ENCODE measurements around the gene HTT-AS. TPM values are rescaled to one million over a fixed set of nuclear protein-coding genes. Genes with fewer than 3 reads are reported as not detected.

Gene HTT-AS
- total RNA-seq, 4 donors from 2014 or later = not detected

DNA sequence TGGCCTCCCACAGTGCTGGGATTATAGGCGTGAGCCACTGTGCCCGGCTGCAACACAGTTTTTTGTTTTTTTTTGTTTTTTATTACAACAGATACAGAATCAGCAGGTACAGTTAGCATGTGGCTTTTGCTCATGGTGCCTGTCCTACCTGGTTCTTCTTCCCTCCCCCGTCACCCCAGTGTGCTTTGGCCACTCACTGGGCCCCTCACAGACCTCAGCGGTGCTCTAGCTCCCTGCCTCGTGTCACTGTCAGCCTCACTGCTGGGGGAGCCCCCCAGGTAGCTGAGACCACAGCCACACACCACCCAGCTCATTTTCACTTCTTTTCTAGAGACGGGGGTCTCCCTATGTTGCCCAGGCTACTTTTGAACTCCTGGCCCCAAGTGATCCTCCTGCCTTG is 38.7 kb downstream of the HTT-AS start:
- intact Hi-C loops (cut with DNase I; ENCODE audit: low total_unique reads) = no loop called here
- no peak for DNase-seq (ENCODE audit: low spot score in 2 of 2)
- H3K4me3 ChIP-seq (ENCODE audit: low read depth, poor library complexity, severe bottlenecking) = no peak overlapping the region
- TF ChIP-seq POLR2A (IDR thresholded peaks at IDR 0.05) = no peak
- TF ChIP-seq, protein P1, sequence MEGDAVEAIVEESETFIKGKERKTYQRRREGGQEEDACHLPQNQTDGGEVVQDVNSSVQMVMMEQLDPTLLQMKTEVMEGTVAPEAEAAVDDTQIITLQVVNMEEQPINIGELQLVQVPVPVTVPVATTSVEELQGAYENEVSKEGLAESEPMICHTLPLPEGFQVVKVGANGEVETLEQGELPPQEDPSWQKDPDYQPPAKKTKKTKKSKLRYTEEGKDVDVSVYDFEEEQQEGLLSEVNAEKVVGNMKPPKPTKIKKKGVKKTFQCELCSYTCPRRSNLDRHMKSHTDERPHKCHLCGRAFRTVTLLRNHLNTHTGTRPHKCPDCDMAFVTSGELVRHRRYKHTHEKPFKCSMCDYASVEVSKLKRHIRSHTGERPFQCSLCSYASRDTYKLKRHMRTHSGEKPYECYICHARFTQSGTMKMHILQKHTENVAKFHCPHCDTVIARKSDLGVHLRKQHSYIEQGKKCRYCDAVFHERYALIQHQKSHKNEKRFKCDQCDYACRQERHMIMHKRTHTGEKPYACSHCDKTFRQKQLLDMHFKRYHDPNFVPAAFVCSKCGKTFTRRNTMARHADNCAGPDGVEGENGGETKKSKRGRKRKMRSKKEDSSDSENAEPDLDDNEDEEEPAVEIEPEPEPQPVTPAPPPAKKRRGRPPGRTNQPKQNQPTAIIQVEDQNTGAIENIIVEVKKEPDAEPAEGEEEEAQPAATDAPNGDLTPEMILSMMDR (IDR thresholded peaks at IDR 0.05) = no peak
- WGBS, 2 donors = 84 to 95% methylated on average over 6 of the region's 6 CpGs

DNA sequence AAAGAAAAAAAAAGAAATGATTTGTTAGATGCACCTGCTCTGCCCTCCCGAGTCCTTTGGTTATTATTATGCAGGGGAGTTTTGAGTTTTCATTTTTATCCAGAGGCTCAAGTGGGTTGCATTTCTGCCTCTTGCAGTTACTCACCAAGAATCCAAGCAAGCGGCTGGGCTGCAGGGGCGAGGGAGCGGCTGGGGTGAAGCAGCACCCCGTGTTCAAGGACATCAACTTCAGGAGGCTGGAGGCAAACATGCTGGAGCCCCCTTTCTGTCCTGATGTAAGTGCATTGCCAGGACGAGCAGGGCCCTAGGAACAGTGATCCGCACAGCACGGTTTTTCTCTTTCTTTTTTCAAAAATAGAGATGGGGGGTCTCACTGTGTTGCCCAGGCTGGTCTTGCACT is 39.1 kb downstream of the HTT-AS start:
- no peak for TF ChIP-seq POLR2A (IDR thresholded peaks at IDR 0.05)
- TF ChIP-seq, protein P1 (IDR thresholded peaks at IDR 0.05) = no peak
- DNase-seq (ENCODE audit: low spot score in 2 of 2) = no peak
- intact Hi-C loops (cut with DNase I; ENCODE audit: low total_unique reads) = no loop called here
- no peak overlapping the region for H3K4me3 ChIP-seq (ENCODE audit: low read depth, poor library complexity, severe bottlenecking)
- WGBS, 2 donors = 86 to 92% methylated on average over 8 of the region's 8 CpGs

DNA sequence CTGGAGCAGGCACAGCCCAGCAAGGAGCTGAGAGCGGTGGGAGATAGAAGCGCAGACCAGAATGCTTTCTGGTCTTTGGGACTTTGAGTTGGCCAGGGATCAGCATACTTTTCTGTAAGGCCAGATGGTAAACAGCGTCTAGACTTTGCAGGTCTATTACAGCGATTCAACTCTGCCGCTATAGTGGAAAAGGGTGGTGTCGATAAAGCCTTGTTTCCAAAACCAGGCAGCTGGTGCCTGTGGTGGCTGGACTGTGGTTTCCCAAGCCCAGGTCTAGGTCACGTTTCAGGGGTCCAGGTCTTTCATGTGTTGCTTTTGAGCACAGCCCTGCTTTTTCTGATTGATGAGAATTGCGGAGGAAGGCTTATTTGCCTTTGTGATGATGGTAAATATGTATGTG is 40.1 kb downstream of the HTT-AS start:
- no peak for DNase-seq (ENCODE audit: low spot score in 2 of 2)
- H3K4me3 ChIP-seq (ENCODE audit: low read depth, poor library complexity, severe bottlenecking) = no peak overlapping the region
- intact Hi-C loops (cut with DNase I; ENCODE audit: low total_unique reads) = no loop called here
- TF ChIP-seq, protein P1 (IDR thresholded peaks at IDR 0.05) = no peak
- TF ChIP-seq POLR2A (IDR thresholded peaks at IDR 0.05) = no peak
- 88 to 89% methylated on average over 8 of the region's 8 CpGs for WGBS, 2 donors

- peak in 1 of 2 donors; percentile 53 for DNase-seq (ENCODE audit: low spot score in 2 of 2)
- 73 to 85% methylated on average over 12 of the region's 12 CpGs for WGBS, 2 donors
- intact Hi-C loops (cut with DNase I; ENCODE audit: low total_unique reads) = no loop called here
- TF ChIP-seq POLR2A (IDR thresholded peaks at IDR 0.05) = no peak
- TF ChIP-seq, protein P1 (IDR thresholded peaks at IDR 0.05) = no peak
- no peak overlapping the region for H3K4me3 ChIP-seq (ENCODE audit: low read depth, poor library complexity, severe bottlenecking)
Measured at GRCh38 chr4:3031357-3032082, 42.8 kb downstream of the HTT-AS start.

DNA sequence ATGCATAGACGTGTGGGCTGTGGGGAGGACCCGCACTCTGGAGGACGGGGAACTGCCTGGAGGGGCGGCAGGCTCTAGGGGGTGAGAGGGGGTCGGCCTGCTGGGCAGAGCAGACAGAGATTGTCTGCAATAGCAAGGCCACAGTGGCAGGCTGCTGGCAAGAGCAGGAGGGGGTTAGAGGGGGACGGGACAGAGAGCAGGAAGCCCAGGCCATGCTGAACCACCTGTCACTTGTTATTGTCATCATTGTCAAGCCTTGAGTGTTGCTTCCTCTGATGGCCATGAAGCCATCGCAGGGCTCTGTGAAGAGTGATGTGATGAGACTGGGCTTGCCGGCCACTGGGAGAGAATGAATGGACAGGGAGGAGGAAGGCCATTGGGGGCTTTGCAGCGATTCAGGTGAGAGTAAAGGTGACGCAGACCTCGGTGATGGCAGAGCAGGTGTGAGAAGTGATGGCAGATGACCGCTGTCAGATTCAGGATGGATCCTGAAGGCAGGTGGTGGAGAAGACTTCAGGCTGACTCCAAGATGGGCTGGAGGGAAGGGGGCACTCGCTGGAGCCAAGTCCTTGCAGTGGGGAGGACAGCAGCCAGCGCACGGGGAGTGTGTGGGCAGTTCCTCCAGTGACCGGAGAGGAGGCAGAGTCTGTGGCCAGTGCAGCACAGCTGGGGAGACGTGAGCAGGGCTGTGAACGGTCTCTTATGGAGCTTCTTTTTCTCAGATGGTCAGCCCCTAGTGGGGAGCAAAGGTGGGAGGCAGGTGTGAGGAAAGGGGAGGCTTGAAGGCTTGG is 43.6 kb downstream of the HTT-AS start:
- no peak for DNase-seq (ENCODE audit: low spot score in 2 of 2)
- TF ChIP-seq, protein P1 (IDR thresholded peaks at IDR 0.05) = no peak
- TF ChIP-seq POLR2A (IDR thresholded peaks at IDR 0.05) = no peak
- no peak overlapping the region for H3K4me3 ChIP-seq (ENCODE audit: low read depth, poor library complexity, severe bottlenecking)
- 86 to 87% methylated on average over 18 of the region's 18 CpGs for WGBS, 2 donors
- intact Hi-C loops (cut with DNase I; ENCODE audit: low total_unique reads) = no loop called here
